GM12872 (cell line): ENCODE results near the gene MYRIP.

Source experiments
- CTCF ChIP-seq: IDR thresholded peaks from 3 replicates; pipeline ENCODE4 v1.5.1; 2011; ENCODE audit warnings: low read depth, mild to moderate bottlenecking, low read length, moderate library complexity; ENCODE audit not compliant: insufficient read depth

Gene MYRIP

GRCh38 chr3:40086890-40087883 lies 277.8 kb downstream of the MYRIP start:
- no peak for TF ChIP-seq CTCF

- TF ChIP-seq CTCF: no peak
Measured at GRCh38 chr3:40088527-40089170, 279.2 kb downstream of the MYRIP start.

GRCh38 chr3:40096661-40097111 lies 287.3 kb downstream of the MYRIP start:
- TF ChIP-seq CTCF: no peak

GRCh38 chr3:40097131-40098117 lies 288.0 kb downstream of the MYRIP start:
- no peak for TF ChIP-seq CTCF

GRCh38 chr3:40098261-40098759 lies 288.9 kb downstream of the MYRIP start:
- no peak for TF ChIP-seq CTCF

- TF ChIP-seq CTCF: no peak
Measured at GRCh38 chr3:40099871-40100270, 290.5 kb downstream of the MYRIP start.

GRCh38 chr3:40102182-40102581 lies 292.8 kb downstream of the MYRIP start:
- no peak for TF ChIP-seq CTCF
